HCT116 (cell line): ENCODE measurements around the gene GRK5. TPM values are rescaled to one million over a fixed set of nuclear protein-coding genes. Genes with fewer than 3 reads are reported as not detected.

ENCODE experiments used
- ATAC-seq: fragments of 200-7000 bp; cut with Tn5 transposase; 2 replicates; pipeline ENCODE4 v1.9.1; 2020; ENCODE audit warnings: mild to moderate bottlenecking, moderate library complexity
- BruUV-seq: library from RNA; stranded (reverse); fragments of 400-500 nt; replicated peaks from 2 replicates; lab custom pipeline; 2021; lab: Mats Ljungman, UMichigan
- CTCF ChIA-PET: fragments of 300-600 bp; sonication (Branson Sonifier 250); formaldehyde crosslinking; loops from one replicate; lab custom pipeline; 2021; ENCODE audit warnings: antibody characterized with exemption; lab: Charles Lee
- POLR2A ChIA-PET: fragments of 300-600, 350-600 bp; sonication (Branson Sonifier 250); formaldehyde crosslinking; loops from one replicate; lab custom pipeline; 2021; ENCODE audit warnings: antibody characterized with exemption; lab: Charles Lee
- RAD21 ChIA-PET, 2 experiments: fragments of 300-600 bp; sonication (Branson Sonifier 250); formaldehyde crosslinking; loops; one replicate each; lab custom pipeline; 2023; ENCODE audit warnings: low total read pairs in 2 of 2; ENCODE audit not compliant: uncharacterized antibody in 2 of 2, unreplicated experiment in 2 of 2, low non-redundant PET in 1 of 2; lab: Charles Lee
- DNase-seq: peaks from one replicate; pipeline ENCODE4 v3.0.0-alpha.2; 2010; ENCODE audit warnings: low read depth, low spot score
- H2AFZ ChIP-seq: fragments of 200-600 bp; shearing (Covaris generic), sonication (generic); 2 replicates; pipeline ENCODE4 v1.6.1; 2017; ENCODE audit warnings: low read depth, mixed run types, mixed read lengths, antibody characterized with exemption, low read length; ENCODE audit not compliant: poor library complexity, severe bottlenecking
- H3K27ac ChIP-seq: 2 replicates; pipeline ENCODE4 v1.5.1; 2012; ENCODE audit warnings: low read depth, low read length
- H3K27me3 ChIP-seq: fragments of 200-600 bp; sonication (generic); 2 replicates; pipeline ENCODE4 v1.6.1; 2016; ENCODE audit warnings: mixed run types, low read length, mixed read lengths; ENCODE audit not compliant: insufficient read depth
- H3K36me3 ChIP-seq, 2 experiments: fragments of 200-500 bp in 1 of 2; fragments of 200-600 bp in 1 of 2; sonication (Bioruptor generic) in 1 of 2; sonication (generic) in 1 of 2; 2 replicates each; pipeline versions ENCODE4 v1.5.1 to v1.6.1; 2014 to 2016; ENCODE audit warnings: low read length in 2 of 2, inconsistent platforms in 1 of 2, mixed read lengths in 1 of 2, mixed run types in 1 of 2; ENCODE audit not compliant: insufficient read depth in 2 of 2, control insufficient read depth in 1 of 2
- H3K4me1 ChIP-seq, 2 experiments: fragments of 200-600 bp in 1 of 2; sonication (generic) in 1 of 2; 2 replicates each; pipeline versions ENCODE4 v1.5.1 to v1.6.1; 2012 to 2017; ENCODE audit warnings: low read length in 2 of 2, inconsistent platforms in 1 of 2, mild to moderate bottlenecking in 1 of 2, mixed read lengths in 1 of 2, mixed run types in 1 of 2, moderate library complexity in 1 of 2; ENCODE audit not compliant: insufficient read depth in 2 of 2, control insufficient read depth in 1 of 2
- H3K4me2 ChIP-seq: fragments of 200-600 bp; sonication (generic); 2 replicates; pipeline ENCODE4 v1.6.1; 2017; ENCODE audit warnings: mixed run types, low read length, mixed read lengths
- H3K4me3 ChIP-seq, 2 experiments: fragments of 200-600 bp in 1 of 2; sonication (generic) in 1 of 2; replicated peaks in 1 of 2; 2 replicates each; pipeline ENCODE4 v1.5.1; 2011 to 2016; ENCODE audit warnings: low read length in 2 of 2, control low read depth in 1 of 2, low read depth in 1 of 2, mild to moderate bottlenecking in 1 of 2, mixed read lengths in 1 of 2, mixed run types in 1 of 2
- H3K79me2 ChIP-seq: fragments of 200-600 bp; sonication (generic); 2 replicates; pipeline ENCODE4 v1.6.1; 2017; ENCODE audit warnings: mild to moderate bottlenecking, mixed run types, low read length, moderate library complexity, mixed read lengths; ENCODE audit not compliant: insufficient read depth
- H3K9ac ChIP-seq: fragments of 200-600 bp; sonication (generic); 2 replicates; pipeline ENCODE4 v1.6.1; 2016; ENCODE audit warnings: low read length, mixed read lengths
- H3K9me2 ChIP-seq: fragments of 200-600 bp; sonication (generic), shearing (Covaris generic); 2 replicates; pipeline ENCODE4 v1.6.1; 2017; ENCODE audit warnings: mixed run types, mild to moderate bottlenecking, moderate library complexity; ENCODE audit not compliant: insufficient read depth
- H3K9me3 ChIP-seq, 2 experiments: fragments of 200-500 bp in 1 of 2; fragments of 200-600 bp in 1 of 2; sonication (Bioruptor generic) in 1 of 2; sonication (generic) in 1 of 2; 2 replicates each; pipeline ENCODE4 v1.6.1; 2014 to 2017; ENCODE audit warnings: low read length in 2 of 2, mixed read lengths in 2 of 2, inconsistent platforms in 1 of 2, low read depth in 1 of 2, mild to moderate bottlenecking in 1 of 2, mixed run types in 1 of 2, moderate library complexity in 1 of 2; ENCODE audit not compliant: control insufficient read depth in 1 of 2, insufficient read depth in 1 of 2
- H4K20me1 ChIP-seq: fragments of 200-600 bp; sonication (generic), shearing (Covaris generic); 2 replicates; pipeline ENCODE4 v1.6.1; 2017; ENCODE audit warnings: mixed run types, mild to moderate bottlenecking, moderate library complexity; ENCODE audit not compliant: insufficient read depth
- CBX3 ChIP-seq: IDR thresholded peaks from 2 replicates; pipeline ENCODE4 v1.6.1; 2012; ENCODE audit warnings: low read depth
- CTCF ChIP-seq, 3 experiments: fragments of 200-600 bp in 1 of 3; sonication (generic) in 1 of 3; IDR thresholded peaks in 2 of 3; conservative IDR thresholded peaks in 1 of 3; 2 replicates each; pipeline ENCODE4 v1.5.1; 2012 to 2017; ENCODE audit warnings: low read depth in 2 of 3, low read length in 2 of 3, antibody characterized with exemption in 1 of 3, borderline replicate concordance in 1 of 3, control low read depth in 1 of 3, mild to moderate bottlenecking in 1 of 3, mixed read lengths in 1 of 3, mixed run types in 1 of 3, moderate library complexity in 1 of 3; ENCODE audit not compliant: insufficient read depth in 1 of 3
- FOSL1 ChIP-seq: IDR thresholded peaks from 2 replicates; pipeline ENCODE4 v1.6.1; 2012; ENCODE audit warnings: low read depth
- JUND ChIP-seq: IDR thresholded peaks from 2 replicates; pipeline ENCODE4 v1.6.1; 2012
- ZBTB33 ChIP-seq: IDR thresholded peaks from 2 replicates; pipeline ENCODE4 v1.6.1; 2011; ENCODE audit warnings: mild to moderate bottlenecking, low read length, moderate library complexity; ENCODE audit not compliant: insufficient replicate concordance; ENCODE audit errors: extremely low read depth
- ZFX ChIP-seq: fragments of 450-650 bp; IDR thresholded peaks from 2 replicates; pipeline ENCODE4 v1.6.1; 2017
- intact Hi-C: fragments of 100-400 bp; cut with micrococcal nuclease; formaldehyde crosslinking; loops from 2 replicates; pipeline ENCODE4 v1.10.0; 2022
- total RNA-seq: library from RNA; stranded (reverse); gene quantifications from one replicate; pipeline ENCODE4 v1.2.1, GENCODE V29; 2021; ENCODE audit not compliant: unreplicated experiment
- TF ChIP-seq, protein P1 (sequence below): IDR thresholded peaks from 2 replicates; pipeline ENCODE4 v1.6.1; 2012; ENCODE audit warnings: low read depth

The GRK5 gene
- total RNA-seq, 1 experiment from 2014 or later = 7.3 TPM

- no peaks in the 10 kb centered on the region for H3K9me3 ChIP-seq
- ChIA-PET POLR2A (no interaction called here), CTCF (interaction anchor here (1.9 kb wide), 1 partner anchor 15 kb away, joined by 6 read pairs; no protein-coding TSS in a partner anchor), RAD21 (interaction anchor here in 1 of 2 experiments (1.4 kb wide), 1 partner anchor 230 kb away, joined by 4 read pairs; no protein-coding TSS in a partner anchor)
- H3K27ac ChIP-seq = no peak overlapping the region
- H3K27me3 ChIP-seq = no peaks in the 10 kb centered on the region
- no peaks in the 10 kb centered on the region for H3K9me2 ChIP-seq
- no peak overlapping the region for H3K4me3 ChIP-seq
- H3K4me1 ChIP-seq = peaks cover 11 to 12% of the 10 kb centered on the region in 2 experiments; a peak in 3 of 4 replicates
- intact Hi-C loops = no loop called here
- no peak overlapping the region for H2AFZ ChIP-seq
- ATAC-seq (no peak), DNase-seq (no peak)
- H3K79me2 ChIP-seq = no peaks in the 10 kb centered on the region
- H4K20me1 ChIP-seq = no peaks in the 10 kb centered on the region
- BruUV-seq = no TSS peak
- TF ChIP-seq CBX3 = no peak
- no peak for TF ChIP-seq FOSL1
- no peak for TF ChIP-seq JUND
- no peak for TF ChIP-seq ZBTB33
- no peak for TF ChIP-seq ZFX
- TF ChIP-seq, protein P1, sequence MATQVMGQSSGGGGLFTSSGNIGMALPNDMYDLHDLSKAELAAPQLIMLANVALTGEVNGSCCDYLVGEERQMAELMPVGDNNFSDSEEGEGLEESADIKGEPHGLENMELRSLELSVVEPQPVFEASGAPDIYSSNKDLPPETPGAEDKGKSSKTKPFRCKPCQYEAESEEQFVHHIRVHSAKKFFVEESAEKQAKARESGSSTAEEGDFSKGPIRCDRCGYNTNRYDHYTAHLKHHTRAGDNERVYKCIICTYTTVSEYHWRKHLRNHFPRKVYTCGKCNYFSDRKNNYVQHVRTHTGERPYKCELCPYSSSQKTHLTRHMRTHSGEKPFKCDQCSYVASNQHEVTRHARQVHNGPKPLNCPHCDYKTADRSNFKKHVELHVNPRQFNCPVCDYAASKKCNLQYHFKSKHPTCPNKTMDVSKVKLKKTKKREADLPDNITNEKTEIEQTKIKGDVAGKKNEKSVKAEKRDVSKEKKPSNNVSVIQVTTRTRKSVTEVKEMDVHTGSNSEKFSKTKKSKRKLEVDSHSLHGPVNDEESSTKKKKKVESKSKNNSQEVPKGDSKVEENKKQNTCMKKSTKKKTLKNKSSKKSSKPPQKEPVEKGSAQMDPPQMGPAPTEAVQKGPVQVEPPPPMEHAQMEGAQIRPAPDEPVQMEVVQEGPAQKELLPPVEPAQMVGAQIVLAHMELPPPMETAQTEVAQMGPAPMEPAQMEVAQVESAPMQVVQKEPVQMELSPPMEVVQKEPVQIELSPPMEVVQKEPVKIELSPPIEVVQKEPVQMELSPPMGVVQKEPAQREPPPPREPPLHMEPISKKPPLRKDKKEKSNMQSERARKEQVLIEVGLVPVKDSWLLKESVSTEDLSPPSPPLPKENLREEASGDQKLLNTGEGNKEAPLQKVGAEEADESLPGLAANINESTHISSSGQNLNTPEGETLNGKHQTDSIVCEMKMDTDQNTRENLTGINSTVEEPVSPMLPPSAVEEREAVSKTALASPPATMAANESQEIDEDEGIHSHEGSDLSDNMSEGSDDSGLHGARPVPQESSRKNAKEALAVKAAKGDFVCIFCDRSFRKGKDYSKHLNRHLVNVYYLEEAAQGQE = no peak
- no peak for TF ChIP-seq CTCF (IDR thresholded peaks at IDR 0.05 in 2 of 3, conservative IDR thresholded peaks at IDR 0.05 in 1 of 3; ENCODE audit: borderline replicate concordance in 1 of 3, insufficient read depth in 1 of 3, low read depth in 2 of 3, low read length in 2 of 3)
- no peaks in the 10 kb centered on the region for H3K36me3 ChIP-seq
- no peak overlapping the region for H3K9ac ChIP-seq
- H3K4me2 ChIP-seq = no peak overlapping the region
Measured at GRCh38 chr10:119429771-119430170, 222.4 kb downstream of the GRK5 start.
